ENCODE data around the gene MICAL2. TPM values are rescaled to one million over a fixed set of nuclear protein-coding genes. Genes with fewer than 3 reads are reported as not detected.

Gene MICAL2
- total RNA-seq, 1 experiment from 2014 or later, result 173 TPM

DNA sequence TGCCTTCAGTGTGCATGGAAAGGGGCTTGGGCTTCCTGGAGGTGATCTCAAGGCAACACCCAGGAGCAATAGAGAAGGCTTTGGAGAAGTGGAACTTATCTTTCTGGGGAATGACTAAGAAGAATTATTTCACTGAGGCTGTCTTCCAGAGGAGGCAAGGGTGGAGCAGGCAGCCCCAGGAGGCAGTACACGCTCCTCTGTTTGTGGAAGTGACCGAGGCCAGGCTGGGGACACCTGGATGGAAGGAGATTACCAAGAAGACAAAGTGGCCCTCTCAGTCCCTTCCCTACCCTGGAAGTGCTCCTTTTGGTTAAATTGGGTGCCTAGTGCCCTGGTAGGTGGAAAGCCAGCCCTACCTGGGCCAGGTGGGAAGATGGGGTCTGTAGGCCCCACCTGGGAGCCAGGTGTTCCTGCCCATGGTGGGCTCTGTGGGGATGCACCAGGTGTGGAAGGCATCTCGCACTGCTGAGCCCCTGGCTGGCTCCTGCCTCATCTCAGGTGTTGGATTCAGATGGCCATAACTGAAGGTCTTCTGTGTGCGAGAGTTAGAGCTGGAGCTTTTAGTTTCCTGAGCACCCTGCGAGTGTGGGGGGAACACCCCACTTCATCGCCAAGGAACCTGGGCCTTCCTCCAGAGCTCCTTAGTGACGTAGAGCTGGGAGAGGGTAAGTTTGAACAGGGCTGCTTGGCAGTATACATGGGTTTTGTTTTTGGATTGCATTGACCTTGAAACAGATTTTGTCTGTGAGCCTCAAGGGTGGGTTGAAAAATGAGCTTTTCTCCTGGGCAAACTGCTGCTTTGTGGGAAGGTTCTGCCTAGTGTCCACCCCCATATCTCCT, 46.1 kb downstream of the MICAL2 start:
- DNase-seq (ENCODE audit: low read depth), result no peak

DNA sequence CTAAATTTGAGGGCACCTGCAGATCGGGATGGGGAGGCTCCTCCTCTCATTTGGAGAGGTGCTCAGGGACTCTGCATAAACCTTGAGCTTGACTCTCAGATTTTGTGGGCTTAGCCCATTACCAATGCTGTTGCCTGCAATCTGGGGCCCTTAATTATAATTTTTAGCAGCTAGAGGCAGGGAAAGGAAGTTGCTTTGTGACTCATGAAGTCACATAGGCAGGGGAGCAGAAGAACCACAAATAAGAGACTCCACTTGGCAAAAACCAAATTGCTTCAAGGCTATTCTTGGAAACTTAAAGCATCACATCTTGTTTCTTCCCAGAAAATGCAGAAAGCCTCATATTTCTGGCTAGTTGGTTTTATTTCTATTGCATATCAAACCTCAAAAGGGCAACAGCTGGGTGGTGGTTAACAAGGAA, 46.9 kb downstream of the MICAL2 start:
- DNase-seq (ENCODE audit: low read depth), result peak; percentile 93

DNA sequence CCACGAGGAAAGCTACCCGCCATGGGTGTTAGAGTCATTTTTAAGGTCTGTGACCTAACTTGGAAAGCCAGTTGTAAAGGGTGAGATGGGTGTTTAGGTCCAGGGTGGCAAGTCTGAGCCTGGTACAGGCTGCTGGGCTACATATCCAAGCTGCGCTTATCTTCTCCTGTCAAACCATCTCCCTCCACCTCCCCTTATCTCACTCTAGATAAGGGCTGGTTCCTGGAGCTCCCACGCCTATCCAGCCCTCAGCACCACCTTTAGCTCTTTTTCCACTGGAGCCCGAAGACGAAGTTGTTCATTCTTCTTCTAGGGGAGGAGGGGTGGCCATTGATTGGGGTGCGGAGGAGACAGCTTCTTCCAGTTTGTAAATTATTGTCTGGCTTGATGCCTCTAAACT, 48.5 kb downstream of the MICAL2 start:
- no peak for DNase-seq (ENCODE audit: low read depth)

DNA sequence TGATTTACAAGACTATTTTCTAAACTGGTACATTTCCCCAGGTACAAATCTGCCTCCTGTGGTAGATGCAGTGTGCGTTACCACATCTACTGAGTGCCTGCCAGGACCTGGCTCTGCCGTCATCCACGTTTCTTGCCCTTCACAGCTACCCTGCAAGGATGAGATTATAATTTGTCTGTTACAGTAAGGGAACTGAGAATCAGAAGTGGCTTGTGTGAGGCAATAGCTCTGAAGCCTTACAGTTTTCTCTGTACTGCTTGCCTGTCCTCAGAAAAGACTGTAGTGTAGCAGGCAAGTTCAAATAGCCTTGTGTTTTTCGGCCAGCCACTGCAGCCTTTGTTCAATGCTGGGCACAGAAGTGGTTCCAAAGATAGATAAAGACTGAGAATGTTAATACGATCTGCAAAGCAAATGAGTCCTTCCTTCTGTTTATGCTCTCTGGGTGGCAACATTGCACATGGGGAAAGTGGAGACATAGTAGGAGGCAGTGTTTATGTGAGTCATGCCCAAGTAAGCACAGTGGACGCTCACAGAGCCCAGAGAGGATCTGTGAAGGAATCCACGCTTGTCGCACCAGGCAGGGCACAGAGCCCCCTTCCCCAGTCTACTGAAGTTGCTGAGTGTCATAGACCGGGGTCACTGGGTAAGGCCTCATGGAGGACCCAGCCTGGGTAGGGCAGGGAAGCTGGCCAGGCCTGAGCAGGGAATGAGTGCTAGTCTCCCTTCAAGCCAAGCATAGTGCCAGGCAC, 49.1 kb downstream of the MICAL2 start:
- peak; percentile 97 for DNase-seq (ENCODE audit: low read depth)

DNA sequence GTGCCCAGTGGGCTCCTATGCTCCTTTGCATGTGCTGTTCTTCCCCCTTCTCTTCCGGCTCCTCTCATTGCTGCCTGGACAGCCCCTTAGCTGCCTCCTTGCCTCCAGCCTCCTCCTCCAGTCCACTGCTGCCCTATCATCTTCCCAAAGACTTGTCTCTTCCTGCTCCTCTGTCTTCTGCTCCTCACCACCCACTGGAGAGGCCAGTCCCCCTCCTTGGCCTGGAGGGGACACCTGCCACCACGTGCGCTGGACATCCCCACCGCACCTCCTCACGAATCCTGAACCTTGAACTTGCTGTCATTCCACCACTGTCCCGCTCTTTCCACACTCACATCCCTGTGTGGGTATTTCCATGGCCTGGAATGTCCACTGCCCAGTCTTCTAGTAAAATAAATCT, 49.8 kb downstream of the MICAL2 start:
- no peak for DNase-seq (ENCODE audit: low read depth)

DNA sequence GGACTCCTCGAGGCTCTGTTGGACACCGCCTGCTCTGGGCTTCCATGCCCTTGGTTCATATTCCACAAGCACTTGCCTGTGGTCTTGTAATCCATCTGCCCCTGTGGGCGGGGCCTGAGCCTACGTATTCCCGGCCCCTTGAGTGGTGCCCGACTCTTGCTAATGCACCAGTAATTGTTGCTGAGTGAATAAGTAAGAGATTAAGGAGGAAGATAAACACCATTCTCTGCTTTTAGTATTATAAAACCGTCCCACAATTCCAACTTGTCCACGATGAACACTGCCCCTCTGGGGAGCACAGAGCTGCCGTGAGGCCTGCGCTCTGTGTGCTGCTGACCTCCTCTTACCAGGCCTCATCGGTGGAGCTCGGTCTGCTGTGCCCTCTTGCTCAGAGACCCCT, 50.3 kb downstream of the MICAL2 start:
- DNase-seq (ENCODE audit: low read depth), result no peak

DNA sequence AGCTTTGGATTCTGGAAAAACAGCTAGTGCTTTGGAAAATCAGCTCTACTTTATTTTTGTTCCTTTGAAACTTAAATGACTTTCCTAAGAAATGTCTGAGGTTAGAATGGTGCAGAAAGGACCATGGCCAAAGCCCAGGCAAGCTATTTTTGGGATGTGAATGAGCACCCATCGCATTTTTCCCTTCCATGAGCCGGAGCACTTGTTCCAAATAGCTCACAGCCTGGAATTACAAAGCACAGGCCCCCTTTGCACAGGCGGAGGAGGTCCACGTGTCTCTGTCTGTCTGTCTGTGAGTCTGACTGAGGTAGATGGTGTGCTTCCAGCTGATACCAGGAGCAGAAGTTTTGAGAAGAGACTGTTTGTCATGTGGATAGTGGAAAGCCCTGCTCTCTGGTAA, 50.7 kb downstream of the MICAL2 start:
- no peak for DNase-seq (ENCODE audit: low read depth)

DNA sequence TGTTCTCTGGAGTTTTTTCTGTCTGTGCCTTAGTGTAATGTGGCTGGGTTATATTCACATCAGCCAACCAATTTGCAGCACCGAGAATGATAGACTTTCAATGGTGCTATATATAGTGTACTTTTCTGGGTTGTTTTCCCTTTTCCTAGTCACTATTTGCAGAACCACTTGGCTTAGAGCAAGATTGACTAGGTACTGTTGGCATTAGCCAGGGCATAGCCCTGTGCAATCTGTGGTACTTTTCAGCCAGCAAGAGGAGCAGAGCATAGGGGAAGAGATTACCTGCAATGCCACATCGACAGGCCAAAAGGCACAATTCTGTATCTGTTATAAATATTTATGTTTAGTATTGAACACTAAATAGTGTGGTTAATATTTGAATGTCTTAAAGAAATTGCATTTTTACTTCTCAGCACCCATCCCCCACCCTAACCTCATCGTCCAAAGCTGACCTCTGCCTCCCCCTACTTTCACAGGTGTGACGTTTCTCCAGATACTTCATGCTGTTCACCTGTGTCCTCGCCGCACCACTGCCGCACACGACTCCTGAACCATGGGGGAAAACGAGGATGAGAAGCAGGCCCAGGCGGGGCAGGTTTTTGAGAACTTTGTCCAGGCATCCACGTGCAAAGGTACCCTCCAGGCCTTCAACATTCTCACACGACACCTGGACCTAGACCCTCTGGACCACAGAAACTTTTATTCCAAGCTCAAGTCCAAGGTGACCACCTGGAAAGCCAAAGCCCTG, 51.4 kb downstream of the MICAL2 start:
- DNase-seq (ENCODE audit: low read depth), result no peak

DNA sequence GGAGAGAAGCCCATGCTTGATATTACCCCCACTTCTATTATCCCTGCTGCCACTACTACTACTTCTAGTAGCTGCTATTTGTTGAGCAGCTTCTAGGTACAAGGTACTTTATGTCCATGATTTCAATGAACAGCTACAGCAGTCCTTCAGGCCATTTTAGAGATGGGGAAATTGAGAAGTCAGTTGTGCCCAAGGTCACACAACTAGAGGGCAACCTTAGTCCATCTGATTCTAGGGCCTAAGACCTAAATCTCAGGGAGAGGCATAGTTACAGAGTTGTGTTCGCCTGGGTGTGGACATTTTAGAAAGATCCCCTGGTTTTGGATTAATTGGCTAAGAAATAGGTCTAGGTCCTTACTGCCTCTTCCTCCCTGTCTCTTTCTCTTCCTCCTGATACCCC, 52.3 kb downstream of the MICAL2 start:
- no peak for DNase-seq (ENCODE audit: low read depth)

DNA sequence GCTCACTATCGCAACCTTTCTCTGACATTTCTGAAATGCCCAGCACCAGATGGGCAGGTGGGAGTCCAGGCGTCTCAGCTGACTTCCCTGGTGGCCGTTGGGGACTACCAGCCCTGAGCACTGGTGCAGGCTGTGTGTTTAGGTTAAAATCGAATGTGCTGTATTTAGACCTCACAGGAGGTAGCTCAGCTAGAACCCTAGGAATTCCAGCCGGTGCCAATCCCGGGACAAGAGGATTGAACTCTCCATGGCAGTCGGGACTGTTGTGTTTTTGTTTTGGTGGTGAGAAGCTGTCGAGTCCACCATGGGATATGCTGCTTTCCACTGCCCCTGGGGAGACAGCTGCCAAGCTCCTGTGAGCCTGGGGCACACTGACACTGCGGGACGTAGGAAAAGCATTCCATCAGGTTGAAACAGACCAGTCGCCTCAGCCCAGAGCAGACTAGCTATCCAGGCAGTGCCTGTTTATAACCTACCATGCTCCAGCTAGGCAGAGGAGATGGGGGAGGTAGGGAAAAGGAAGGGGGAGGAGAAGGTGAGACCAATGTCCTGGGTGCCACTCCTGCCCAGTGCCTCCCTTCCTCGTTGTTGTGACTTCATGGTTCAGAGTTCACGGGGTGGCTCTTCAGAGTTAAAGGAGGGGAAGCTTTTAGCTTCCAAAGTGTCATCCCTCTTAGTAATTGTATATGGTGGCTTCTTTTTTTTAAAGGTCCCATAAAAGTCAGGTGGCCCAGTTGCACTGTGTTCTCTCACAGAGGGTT, 53.0 kb downstream of the MICAL2 start:
- DNase-seq (ENCODE audit: low read depth), result peak; percentile 100

DNA sequence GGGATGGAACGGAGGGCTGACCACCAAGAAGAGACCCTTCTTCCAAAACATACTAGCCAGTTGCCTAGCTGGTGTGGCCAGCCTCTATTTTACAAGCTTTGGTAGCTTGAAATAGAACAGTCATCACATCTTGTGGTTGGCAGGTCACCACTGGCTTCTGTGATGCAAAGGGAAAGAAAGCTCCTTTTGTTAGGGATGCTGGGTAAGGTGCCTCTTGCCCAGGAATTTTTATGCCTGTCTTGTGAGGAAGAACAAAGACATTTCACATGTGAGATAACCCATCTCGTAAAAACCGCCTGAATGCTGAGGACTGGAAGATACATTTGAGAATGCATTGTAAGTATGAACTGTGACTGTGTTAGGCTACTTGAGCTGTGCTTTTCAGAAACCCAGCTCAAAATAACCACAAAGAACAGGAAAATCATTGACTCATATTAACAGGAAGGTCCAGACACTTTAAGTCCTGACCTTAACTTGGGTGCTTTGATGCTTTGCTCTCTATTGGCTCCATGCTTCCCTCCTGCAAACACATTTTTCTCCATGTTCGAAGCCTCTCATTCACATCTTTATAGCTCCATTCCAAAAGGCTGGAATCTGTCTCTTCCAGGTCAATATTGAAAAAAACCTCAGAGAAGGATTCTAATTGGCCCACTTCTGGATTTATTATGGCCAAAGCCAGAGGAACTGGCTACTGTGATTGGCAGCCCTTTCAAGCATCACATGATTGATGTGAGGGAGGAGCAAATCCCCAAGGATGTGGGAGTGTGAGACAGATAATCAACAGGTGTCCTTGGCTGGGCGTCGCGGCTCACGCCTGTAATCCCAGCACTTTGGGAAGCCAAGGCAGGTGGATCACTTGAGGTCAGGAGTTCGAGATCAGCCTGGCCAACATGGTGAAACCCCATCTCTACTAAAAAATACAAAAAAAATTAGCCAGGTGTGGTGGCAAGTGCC, 53.9 kb downstream of the MICAL2 start:
- peak; percentile 99 for DNase-seq (ENCODE audit: low read depth)

DNA sequence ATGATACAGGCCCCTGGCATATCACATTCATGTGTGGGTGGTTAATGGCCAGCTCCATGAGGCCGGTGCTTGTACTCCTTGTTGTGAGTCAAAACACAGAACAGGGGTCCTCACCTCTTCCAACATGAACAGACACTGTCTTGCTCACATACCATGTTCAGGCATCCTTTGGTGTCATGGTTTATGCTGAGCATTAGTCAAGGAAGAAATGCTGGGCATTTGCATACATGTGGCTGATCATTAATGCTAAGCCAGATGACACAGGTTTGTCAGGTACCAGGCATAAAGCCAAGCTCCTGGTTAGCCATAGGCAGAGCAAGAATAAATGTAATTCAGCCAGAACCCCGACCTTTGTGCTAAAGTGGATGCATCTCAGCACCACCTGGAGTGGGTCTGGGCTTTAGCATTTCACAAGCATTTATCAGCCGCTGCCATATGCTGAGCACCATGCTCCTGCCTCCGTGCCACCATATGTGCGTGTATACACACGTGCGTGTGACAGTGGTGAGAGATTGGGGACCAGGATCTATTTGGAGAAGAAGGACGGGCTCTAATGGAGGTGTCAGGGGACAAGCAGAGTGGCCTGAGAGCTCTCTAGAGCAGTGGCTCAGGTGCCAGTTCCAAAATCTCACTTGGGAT, 55.0 kb downstream of the MICAL2 start:
- no peak for DNase-seq (ENCODE audit: low read depth)

DNA sequence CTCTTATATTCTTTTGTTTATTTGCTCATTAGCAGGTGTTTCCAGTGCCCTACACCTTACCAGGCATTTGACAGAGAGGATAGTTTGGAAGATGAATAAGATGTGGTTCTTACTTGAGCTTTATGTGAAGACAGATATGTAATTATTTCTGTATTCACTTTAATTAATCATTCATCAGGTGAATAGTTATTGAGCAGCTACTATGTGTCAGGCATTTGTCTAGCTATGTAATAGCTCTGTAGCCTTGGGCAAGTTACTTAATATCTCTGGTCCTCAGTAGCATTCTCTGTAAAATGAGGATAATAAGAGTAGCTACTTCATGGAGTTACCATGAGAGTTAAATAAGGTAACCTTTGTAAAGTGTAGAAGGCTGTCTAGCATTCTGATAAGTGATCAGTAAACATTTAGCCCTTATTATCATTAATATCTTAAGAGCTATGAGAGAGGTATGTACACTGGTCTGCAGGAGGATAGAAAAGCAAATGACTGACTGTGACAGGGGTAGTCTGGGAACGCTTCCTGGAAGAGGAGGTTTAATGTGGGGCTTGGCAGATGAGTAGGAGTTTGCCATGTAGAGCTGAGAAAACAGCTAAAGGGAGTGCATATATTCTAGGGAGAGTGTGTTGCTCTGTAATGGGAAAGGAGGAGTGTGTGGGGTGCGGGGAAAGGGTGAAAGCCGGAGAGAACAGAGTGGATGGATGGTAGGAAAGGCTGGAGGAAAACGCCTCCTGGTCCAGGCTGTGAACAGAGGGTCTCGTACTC, 56.1 kb downstream of the MICAL2 start:
- no peak for DNase-seq (ENCODE audit: low read depth)

DNA sequence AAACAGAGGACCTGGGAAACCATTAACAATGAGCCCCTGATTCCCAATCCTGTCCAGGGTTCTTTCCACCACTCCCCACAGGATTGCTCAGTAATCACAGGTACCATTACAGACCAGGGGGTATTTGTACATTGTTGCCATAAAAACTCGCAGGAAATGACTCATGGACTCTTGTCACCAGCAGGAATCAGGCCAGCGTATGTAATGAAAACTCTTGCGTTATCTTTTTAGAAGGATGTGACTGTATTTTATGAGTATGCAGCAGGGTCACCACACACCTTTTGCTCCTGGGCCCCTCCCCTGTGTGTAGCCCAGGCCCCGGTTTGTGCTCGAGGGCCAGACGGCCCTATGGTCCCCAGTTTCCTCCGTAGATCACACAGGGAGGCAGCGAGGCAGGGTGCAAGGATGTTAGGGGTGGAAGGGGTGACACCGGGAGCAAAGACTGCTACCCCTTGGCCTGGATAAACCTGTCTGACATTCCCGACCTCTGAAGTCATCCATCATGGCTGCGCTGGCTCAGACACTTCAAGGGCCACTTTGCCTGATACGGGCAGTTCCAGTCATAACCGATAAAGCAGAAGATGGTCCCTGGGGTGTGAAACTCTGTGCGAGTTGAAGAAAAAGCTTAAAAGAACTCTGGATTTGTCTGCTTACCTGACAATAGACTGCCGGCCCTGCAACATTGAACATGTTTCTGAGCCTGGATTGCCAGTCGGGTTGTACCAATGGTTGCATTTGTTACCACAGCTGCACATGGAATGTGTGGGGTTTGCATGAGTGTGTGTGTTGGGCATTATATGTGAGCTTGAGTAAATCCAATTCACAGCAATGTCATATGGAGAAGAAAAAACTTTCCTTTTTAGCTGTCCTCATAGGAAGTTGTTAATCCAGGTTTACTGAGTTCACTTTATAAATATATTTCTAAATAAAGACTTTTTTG, 56.9 kb downstream of the MICAL2 start:
- peak; percentile 100 for DNase-seq (ENCODE audit: low read depth)

DNA sequence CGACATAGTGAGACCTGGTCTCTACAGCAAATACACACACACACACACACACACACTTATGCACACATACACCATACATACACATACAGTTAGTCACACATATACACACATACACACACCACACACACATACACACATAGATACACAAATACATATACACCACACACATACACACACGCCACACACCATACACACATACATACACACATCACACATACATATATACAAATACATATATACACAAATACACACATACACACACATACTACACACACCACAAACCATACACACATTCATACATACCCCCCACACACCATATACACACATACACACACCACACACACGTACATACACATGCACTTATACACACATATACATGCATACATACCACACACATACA, 57.7 kb downstream of the MICAL2 start:
- DNase-seq (ENCODE audit: low read depth), result no peak

DNA sequence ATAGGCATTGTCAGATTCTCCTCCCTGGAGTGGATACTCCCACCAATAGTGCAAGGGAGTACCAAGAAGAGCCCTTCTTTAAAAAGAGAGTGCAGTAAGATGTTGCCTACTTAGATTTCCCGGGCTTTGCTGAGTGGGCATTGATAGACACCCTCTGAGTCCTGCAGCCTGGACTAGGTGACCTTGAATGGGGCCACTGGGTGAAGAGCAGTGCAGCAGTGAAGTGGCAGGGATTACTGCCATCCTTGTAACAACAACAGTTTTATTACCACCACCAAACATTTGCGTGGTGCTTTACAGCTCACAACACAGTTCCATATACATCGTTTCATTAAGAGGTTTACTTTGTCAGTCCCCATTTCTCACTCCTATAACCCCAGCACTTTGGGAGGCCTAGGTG, 59.4 kb downstream of the MICAL2 start:
- no peak for DNase-seq (ENCODE audit: low read depth)

DNA sequence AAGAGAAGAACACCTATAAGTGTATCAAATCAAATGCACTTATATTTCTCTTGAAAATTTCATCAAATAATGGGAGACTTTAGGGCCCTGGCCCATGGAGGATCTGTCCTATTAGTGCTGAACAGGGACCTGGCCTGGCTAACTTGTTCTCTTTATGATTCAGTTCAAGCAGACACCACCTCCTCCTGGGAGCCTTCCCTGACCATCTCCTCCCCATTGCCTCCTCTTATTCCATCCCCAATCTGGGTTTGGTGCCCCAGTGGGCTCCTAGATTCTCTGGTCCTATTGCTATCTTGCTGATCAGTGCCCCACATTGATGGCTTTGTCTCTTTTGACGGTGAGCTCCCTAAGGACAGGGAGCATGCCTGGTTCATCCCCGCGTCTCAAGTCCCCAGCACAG, 60.1 kb downstream of the MICAL2 start:
- no peak for DNase-seq (ENCODE audit: low read depth)

DNA sequence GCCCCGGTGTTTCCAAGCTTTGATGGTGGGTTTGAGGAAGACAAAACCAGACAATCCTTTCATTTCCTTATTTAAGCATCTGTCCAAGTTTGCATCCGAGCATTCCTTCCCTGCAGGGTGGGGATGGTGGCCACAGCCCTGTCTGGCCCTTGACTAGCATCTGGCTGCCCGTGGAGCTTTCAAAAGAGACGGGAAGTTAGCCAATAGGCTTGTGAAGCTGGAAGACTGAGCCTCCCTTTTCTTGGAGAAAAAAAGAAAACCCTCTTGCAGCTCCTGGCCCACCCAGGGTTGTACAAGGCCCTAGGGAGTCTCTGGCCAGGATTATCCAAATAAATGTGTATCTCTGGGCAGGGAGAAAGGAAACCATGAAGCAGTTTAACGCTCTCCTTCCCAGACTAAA, 60.6 kb downstream of the MICAL2 start:
- DNase-seq (ENCODE audit: low read depth), result no peak
